ENCODE measurements around the gene RING1.

The RING1 gene

DNA sequence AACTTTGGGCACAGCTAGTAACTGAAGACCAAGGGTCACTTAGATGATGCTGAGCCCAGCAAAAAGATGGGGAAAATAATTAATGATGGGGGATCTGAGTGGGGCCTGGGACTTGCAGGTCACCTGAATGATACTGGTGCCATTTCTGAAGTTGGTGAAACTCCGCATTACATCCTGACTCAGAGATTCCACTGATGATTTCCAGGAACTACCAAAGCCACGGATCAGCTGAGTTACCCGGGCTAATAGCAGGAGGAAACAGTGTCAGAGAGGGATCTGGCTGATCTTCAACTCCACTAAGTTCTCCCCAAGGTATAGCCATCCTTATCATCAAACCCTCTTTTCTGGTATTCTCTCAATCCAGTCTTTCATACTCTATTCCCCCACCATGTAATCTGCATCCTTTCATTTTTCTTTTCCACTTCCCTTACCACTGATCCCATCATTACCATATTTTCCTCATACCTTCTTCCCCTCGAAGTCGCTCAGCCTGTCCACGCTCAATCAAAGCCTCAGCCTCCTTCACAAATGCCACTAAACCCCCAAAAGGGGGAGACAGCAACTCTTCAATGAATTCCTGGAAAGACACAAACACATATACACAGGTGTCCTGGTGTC lies 43.2 kb downstream of the RING1 start:
- no peak for DNase-seq (ENCODE audit: low read depth)
- no peak overlapping the region for H3K4me3 ChIP-seq (ENCODE audit: low read depth, low read length)
- TF ChIP-seq MAX (IDR thresholded peaks at IDR 0.05; ENCODE audit: low read depth, low read length) (no peak), MYC (IDR thresholded peaks at IDR 0.05; ENCODE audit: low read depth, low read length) (no peak), POLR2A (IDR thresholded peaks at IDR 0.05; ENCODE audit: extremely low read depth, insufficient read length) (no peak)
- TF ChIP-seq, protein P1, sequence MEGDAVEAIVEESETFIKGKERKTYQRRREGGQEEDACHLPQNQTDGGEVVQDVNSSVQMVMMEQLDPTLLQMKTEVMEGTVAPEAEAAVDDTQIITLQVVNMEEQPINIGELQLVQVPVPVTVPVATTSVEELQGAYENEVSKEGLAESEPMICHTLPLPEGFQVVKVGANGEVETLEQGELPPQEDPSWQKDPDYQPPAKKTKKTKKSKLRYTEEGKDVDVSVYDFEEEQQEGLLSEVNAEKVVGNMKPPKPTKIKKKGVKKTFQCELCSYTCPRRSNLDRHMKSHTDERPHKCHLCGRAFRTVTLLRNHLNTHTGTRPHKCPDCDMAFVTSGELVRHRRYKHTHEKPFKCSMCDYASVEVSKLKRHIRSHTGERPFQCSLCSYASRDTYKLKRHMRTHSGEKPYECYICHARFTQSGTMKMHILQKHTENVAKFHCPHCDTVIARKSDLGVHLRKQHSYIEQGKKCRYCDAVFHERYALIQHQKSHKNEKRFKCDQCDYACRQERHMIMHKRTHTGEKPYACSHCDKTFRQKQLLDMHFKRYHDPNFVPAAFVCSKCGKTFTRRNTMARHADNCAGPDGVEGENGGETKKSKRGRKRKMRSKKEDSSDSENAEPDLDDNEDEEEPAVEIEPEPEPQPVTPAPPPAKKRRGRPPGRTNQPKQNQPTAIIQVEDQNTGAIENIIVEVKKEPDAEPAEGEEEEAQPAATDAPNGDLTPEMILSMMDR (IDR thresholded peaks at IDR 0.05; ENCODE audit: low read depth, low read length): no peak

- no peak overlapping the region for H3K4me3 ChIP-seq (ENCODE audit: low read depth, low read length)
- DNase-seq (ENCODE audit: low read depth): no peak
- TF ChIP-seq, protein P1 (IDR thresholded peaks at IDR 0.05; ENCODE audit: low read depth, low read length): no peak
- no peak for TF ChIP-seq POLR2A (IDR thresholded peaks at IDR 0.05; ENCODE audit: extremely low read depth, insufficient read length)
- TF ChIP-seq MAX (IDR thresholded peaks at IDR 0.05; ENCODE audit: low read depth, low read length): no peak
- no peak for TF ChIP-seq MYC (IDR thresholded peaks at IDR 0.05; ENCODE audit: low read depth, low read length)
Measured at GRCh38 chr6:33252759-33253158, 44.5 kb downstream of the RING1 start.

DNA sequence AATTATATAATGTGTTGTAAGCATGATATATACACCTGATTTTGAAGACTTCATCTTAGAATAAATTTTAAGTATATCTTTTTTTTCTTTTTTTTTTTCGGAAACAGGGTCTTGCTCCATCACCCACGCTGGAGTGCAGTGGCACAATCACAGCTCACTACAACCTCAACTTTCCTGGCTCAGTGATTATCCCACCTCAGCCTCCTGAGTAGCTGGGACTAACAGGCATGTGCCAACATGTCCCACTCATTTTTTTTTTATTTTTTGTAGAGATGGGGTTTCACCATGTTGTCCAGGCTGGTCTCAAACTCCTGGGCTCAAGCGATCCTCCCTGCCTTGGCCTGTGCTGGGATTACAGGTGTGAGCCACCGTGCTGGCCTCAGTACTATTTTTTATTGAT lies 46.3 kb downstream of the RING1 start:
- DNase-seq (ENCODE audit: low read depth): no peak
- TF ChIP-seq, protein P1 (IDR thresholded peaks at IDR 0.05; ENCODE audit: low read depth, low read length): no peak
- TF ChIP-seq POLR2A (IDR thresholded peaks at IDR 0.05; ENCODE audit: extremely low read depth, insufficient read length): no peak
- TF ChIP-seq MYC (IDR thresholded peaks at IDR 0.05; ENCODE audit: low read depth, low read length): no peak
- no peak for TF ChIP-seq MAX (IDR thresholded peaks at IDR 0.05; ENCODE audit: low read depth, low read length)
- no peak overlapping the region for H3K4me3 ChIP-seq (ENCODE audit: low read depth, low read length)

DNA sequence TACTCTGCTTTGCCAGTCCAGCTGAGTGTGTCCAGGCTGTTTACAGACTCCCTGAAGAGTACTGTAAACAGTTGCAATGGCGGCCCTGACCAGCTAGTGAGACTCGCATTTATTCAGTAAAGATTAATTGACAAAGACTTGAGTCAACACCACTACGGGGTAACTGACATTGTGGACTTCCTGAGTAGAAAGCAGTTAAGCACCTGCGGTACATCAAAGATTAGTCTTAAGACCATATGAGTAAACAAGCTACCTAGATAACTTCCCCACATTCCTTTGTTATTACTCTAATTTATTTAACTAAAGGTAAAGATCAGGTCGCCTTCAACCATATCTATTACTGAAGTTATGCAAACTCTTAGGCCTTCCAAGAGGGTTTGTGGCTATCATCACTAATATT lies 50.7 kb downstream of the RING1 start:
- no peak for DNase-seq (ENCODE audit: low read depth)
- no peak for TF ChIP-seq MYC (IDR thresholded peaks at IDR 0.05; ENCODE audit: low read depth, low read length)
- TF ChIP-seq POLR2A (IDR thresholded peaks at IDR 0.05; ENCODE audit: extremely low read depth, insufficient read length): no peak
- TF ChIP-seq MAX (IDR thresholded peaks at IDR 0.05; ENCODE audit: low read depth, low read length): no peak
- TF ChIP-seq, protein P1 (IDR thresholded peaks at IDR 0.05; ENCODE audit: low read depth, low read length): no peak
- no peak overlapping the region for H3K4me3 ChIP-seq (ENCODE audit: low read depth, low read length)

All from NB4 (cell line).